Testis (tissue), 2 donors: ENCODE data around the gene SSH3.

Experiments used
- CTCF ChIP-seq, 3 experiments: fragments of 450-650 bp in 2 of 3; fragments of 200-600 bp in 1 of 3; sonication (generic) in 1 of 3; IDR thresholded peaks; one replicate each; pipeline ENCODE4 v1.5.1; 2016 to 2019; ENCODE audit warnings: antibody characterized with exemption in 3 of 3, mild to moderate bottlenecking in 2 of 3, moderate library complexity in 1 of 3
- POLR2A ChIP-seq: fragments of 450-650 bp; IDR thresholded peaks from one replicate; pipeline ENCODE4 v1.6.1; 2017; ENCODE audit warnings: antibody characterized with exemption, mild to moderate bottlenecking, moderate library complexity

DNA sequence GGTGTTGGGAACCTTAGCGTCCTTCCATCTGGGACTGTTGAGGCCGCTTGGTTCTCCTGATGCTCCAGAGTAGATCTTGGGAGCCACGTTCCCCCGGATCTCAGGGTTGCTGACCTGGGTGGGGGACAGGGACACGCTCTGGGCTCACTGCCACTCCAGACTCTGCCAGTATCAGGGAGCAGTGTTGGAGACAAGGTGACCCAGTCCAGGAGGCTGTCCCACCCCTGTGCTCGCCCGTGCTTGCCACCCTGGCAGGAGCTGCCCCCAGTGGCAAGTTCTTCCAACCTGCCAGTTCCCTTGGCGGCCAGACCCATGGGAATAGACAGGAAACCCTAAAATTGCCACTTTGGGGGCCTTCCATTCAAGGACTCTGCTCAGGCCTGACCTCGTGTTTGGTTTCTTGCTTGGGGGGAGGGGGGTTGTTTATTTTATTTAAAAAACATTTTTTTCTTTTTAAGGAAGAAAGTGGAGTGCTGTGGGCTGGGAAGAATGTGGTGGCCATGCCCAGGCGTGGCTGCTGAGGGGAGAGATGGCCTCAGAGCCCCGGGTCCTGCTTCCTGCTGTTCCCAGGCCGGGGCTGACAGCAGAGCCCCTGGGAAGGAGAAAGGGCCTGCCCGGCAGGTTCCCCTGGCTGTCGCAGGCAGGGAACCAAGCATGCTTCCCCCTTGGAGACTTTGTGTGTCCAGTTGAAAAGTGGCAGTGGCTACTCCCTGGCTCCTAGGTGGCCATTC lies 29.9 kb upstream of the SSH3 start:
- TF ChIP-seq CTCF (IDR thresholded peaks at IDR 0.05) (no peak), POLR2A (no peak)
